Stimulated activated CD4-positive, alpha-beta T cell treated with anti-CD3 and anti-CD28 coated beads, TNF-alpha, amount 100 ng/mL, for 24 hours (primary cell): ENCODE results near the gene PIP4K2B.
A peak's percentile ranks its signal among the peaks of the same experiment; 100 is the strongest.
"Not testable (repeated sequence)": the region's sequence is repeated elsewhere in the genome, so short reads cannot be mapped to it uniquely, and the experiment has no call there.

ENCODE experiments used
- DNase-seq, 3 experiments: peaks; one replicate each; pipeline ENCODE4 v3.0.0-alpha.2; 2020; ENCODE audit warnings: low read depth in 3 of 3

PIP4K2B gene

GRCh38 chr17:38730526-38731379, 68.6 kb downstream of the PIP4K2B start:
- no peak for DNase-seq

GRCh38 chr17:38729886-38730525, 69.3 kb downstream of the PIP4K2B start, which contains the start of gene CISD3:
TSS of gene CISD3 (plus strand) at chr17:38730341. CDS start at chr17:38730359, 18 bp downstream.
- peak; percentile 57 to 84 (median 71) for DNase-seq

- DNase-seq = no peak
Measured at GRCh38 chr17:38729368-38729885, 69.9 kb downstream of the PIP4K2B start.

GRCh38 chr17:38728290-38728831, 71.0 kb downstream of the PIP4K2B start:
- DNase-seq = peak in 1 of 3 experiments; percentile 55

GRCh38 chr17:38727736-38728135, 71.6 kb downstream of the PIP4K2B start:
- DNase-seq = peak; percentile 59 to 81 (median 71)

GRCh38 chr17:38726145-38726544, 73.2 kb downstream of the PIP4K2B start:
- DNase-seq = not testable (repeated sequence)

GRCh38 chr17:38725066-38725465, 74.3 kb downstream of the PIP4K2B start:
- no peak for DNase-seq

- no peak for DNase-seq
Measured at GRCh38 chr17:38724337-38724988, 74.9 kb downstream of the PIP4K2B start.

GRCh38 chr17:38721802-38722201, 77.6 kb downstream of the PIP4K2B start:
- no peak for DNase-seq

GRCh38 chr17:38720941-38721340, 78.4 kb downstream of the PIP4K2B start:
- DNase-seq = no peak

GRCh38 chr17:38719943-38720641, 79.3 kb downstream of the PIP4K2B start:
- no peak for DNase-seq

GRCh38 chr17:38719289-38719942, 79.9 kb downstream of the PIP4K2B start:
- no peak for DNase-seq

- no peak for DNase-seq
Measured at GRCh38 chr17:38717139-38717745, 82.1 kb downstream of the PIP4K2B start.

GRCh38 chr17:38716368-38717005, 82.9 kb downstream of the PIP4K2B start:
- DNase-seq = no peak
